GM19035 (cell line): Measurements from ENCODE around the gene KRTAP1-3.
"Not testable (repeated sequence)": the region's sequence is repeated elsewhere in the genome, so short reads cannot be mapped to it uniquely, and the experiment has no call there.

Experiments
- ATAC-seq: cut with Tn5 transposase; IDR thresholded peaks from one replicate; pipeline ENCODE4 v1.9.1; 2021; ENCODE audit not compliant: unreplicated experiment

Gene KRTAP1-3

DNA sequence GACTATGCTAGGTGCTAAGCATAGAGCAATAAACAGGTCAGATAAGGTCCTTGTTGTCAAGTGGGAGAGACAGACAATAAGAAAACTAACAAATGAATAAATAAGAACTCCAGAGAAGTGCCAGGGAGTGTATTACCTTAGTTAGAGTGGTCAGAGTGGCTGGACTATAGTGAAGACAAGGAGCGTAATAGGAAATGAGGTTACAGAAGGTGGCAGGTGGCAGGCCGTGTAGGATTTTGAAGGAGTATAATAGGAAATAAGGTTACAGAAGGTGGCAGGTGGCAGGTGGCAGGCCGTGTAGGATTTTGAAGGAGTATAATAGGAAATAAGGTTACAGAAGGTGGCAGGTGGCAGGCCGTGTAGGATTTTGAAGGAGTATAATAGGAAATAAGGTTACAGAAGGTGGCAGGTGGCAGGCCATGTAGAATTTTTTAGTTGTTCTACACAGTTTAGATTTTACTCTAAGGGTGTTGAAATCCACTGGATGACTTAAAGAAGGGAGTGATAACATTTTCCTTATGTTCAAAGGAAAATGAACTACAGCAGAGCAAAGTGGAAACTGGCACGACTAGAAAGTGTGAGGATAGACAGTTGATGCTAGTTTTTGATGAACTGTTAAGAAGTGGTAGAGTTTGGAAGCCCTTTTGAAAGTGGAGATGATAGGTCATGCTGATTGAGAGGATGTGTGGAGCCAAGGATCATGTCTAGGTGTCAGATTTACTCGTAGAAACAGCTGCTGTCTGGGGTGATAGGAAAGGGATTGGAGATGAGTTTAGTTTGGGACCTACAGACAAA is 22.2 kb downstream of the KRTAP1-3 start:
- no peak for ATAC-seq

DNA sequence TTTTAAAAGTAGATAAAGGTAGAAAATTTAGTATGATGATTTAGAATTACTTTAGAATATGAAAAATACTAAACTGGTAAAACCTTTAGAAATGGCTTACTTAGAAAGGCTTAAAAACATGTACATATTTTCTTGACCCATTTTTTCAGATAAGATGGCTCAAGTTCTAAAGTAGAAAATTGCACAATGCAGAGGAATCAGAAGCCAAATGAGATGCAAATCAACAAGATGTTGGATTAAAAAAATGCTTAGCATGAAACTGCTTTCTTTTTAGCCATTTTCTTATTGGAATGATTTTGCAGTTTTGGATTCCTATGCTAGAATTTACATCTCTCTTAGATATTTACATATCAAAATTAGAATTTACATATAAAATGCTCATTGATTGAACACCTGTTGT is 24.2 kb downstream of the KRTAP1-3 start:
- no peak for ATAC-seq

DNA sequence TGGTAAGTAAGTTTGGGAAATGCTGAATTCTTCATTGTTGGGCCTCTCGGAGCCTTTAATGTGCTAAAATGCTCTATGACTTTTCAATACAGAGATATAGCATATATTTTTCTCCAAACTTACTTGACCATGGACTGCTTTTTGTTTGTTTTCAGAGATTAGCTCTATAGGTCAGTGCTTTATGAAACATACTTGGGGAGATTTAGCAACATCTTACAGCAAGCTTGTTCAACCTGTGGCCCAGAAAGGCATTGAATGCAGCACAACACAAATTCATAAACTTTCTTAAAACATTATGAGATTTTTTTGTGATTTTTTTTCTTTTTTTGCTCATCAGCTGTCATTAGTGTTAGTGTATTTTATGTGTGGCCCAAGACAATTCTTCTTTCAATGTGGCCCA is 24.7 kb downstream of the KRTAP1-3 start:
- ATAC-seq, result no peak

DNA sequence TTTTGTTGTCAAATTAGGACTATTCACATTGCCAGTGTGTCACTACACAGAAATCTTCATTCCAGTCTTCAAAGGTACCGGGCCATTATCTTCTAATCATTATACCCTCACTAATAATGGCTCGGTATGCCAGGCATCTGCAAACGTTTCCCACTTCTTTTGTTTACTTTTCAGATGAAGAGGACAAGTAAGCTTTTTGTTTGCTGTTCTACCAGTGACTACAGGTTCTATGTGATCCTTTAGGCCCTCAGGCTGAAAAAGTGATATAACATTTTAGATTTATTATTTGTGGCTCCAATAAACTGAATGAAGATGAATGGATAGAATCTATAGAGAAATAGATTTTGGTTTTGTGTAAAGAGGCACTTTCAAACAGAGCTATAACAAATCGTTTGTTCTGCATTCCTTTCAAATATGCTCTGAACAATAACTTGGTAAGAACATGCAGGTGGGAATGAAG is 25.3 kb downstream of the KRTAP1-3 start:
- ATAC-seq, result no peak

DNA sequence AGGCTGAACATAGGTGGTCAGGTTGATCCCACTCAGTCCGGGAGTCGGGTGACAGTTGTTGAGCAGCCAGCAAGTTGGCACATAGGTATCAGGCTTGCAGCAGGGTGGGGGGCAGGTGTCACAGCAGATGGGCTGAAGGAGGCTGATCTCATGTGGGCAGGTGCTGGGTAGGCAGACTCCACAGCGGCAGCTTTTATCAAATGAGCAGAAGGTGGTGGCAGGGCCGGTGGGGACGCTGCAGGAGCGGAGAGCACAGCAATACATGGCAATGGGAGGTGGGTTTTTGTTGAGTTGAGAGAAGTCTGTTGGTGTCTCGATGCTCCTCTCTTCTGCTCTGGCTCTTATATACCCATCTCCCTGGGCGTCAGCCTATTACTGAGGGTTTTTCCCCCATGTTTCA is 25.9 kb downstream of the KRTAP1-3 start, which contains the start of gene KRTAP3-1:
Gene KRTAP3-1, minus strand, starts transcription at position 318 of the 400 bp plus-strand sequence. Its CDS starts 54 bp downstream, at position 264.
- no peak for ATAC-seq

DNA sequence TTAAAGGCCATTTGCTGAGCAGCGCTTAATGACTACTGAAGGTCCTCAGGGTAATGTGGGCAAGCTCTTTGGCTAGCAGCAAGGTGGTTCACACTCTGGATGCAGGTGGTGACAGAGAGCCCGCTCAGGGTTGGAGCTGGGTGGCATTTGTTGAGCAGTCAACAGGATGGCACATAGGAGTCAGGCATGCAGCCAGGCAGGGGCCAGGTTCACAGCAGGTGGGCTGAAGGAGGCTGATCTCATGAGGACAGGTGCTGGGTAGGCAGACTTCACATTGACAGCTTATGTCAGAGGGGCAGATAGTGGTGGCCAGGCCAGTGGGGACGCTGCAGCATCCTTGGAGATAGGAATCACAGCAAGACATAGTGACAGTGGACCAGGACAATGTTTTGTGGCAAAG is 30.3 kb downstream of the KRTAP1-3 start:
- no peak for ATAC-seq

DNA sequence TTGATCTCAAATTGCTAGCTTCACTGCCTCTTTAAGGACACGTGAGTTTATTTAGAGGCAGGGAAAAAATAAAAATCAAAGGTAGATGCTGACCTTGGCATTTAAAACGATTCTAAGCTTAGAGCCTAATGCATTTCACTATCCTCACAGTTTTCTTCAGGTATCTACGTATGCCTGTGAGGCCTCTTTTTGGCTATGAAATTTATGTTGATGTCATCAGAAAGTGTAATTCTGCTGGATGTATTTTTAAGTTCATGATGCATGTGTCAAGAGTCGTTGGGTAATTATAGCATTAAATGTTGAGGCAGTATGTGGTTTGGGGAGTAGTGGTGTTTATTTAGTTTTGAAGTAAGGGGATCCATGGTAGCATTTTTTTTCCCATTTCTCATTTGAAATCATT is 30.7 kb downstream of the KRTAP1-3 start:
- no peak for ATAC-seq

DNA sequence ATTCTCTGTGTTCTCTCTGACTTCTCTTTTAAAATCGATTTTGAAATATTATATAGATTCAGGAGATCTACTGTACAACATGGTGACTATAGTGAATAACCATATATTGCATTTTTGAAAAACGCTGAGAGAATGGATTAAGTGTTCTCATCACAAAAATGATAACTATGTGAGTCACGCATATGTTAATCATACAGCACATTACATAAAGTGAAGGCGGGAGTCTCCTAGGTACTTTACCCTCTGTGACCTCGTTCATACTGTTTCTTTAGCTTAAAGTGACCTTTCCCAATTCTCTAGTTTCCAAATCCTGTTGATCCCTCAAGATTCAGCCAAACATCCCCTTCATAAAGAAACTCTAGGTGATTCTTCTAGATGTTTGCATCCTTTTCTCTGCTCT is 31.9 kb downstream of the KRTAP1-3 start:
- ATAC-seq, result no peak

DNA sequence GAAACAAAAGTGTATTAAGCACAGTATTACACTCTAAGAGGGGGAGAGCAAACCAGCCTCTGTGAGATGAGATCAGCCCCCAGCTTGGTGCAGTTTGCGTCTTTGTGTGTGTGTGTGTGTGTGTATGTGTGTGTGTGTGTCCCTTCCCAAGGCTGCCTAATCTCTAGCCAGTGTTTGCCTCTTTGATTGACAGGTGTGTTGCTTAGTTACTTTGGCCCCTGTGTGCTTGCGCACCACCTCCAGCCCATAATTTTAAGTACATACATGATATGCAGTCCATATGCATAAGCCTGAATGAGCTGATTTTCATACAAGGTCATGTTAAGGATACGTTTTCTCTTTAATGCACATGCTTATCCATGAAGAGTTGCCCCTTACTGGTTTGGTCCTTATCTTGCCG is 32.9 kb downstream of the KRTAP1-3 start:
- ATAC-seq, result no peak

DNA sequence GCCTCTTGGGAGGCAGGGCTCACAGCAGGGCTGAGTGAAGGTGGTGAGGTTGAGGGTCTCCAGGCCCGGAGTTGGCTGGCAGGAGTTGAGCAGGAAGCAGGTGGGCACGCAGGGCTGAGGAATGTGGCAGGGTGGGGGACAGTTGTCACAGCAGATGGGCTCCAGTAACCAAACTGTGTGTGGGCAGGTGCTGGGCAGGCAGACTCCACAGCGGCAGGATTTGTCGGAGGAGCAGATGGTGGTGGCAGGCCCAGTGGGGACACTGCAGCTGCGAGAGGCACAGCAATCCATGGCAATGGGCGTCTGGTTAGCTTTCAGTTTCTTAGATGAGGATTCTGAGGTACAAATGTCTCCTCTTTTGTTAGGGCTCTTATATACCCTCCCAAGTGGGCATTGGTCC is 35.1 kb downstream of the KRTAP1-3 start, which contains the start of gene KRTAP3-2:
Gene KRTAP3-2, minus strand, starts transcription at position 344 of the 400 bp plus-strand sequence. Its CDS starts 53 bp downstream, at position 291.
- ATAC-seq, result not testable (repeated sequence)

DNA sequence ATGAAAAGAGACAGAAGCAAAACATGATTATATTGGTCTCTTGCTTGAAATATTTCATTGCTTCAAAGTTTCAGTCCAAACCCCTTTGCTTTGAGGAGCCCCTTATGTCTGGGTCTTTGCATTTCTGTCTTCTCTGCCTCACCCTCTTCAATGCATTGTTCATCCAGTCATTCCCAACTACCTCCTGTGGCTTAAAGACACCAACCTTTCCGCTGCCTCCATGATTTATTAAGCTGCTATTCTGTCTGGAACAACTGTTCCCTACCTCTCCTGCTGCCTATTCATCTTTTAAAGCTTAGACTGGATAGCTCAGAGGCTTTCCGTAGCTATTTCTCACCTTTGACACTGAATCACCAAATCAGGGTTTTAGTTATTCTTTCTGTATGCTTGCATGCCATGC is 37.3 kb downstream of the KRTAP1-3 start:
- no peak for ATAC-seq

DNA sequence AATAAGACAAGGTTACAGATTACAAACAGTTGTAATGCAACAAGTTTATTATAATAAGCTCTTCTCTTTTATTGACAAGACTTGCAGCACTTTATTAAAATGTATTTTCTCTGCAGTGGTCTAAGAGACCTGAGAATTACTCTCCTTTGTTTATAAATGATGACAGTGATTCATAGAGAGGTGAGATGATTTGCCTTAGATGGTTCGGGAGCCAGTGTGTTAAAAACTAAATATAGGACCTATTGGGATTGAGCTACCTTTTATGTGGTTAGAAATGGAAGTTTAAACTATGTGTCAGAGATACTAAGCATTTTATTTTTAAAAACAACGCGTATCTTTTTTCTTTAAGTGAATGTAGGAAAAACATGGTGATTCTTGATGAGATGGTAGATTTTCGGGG is 37.8 kb downstream of the KRTAP1-3 start:
- ATAC-seq, result no peak

DNA sequence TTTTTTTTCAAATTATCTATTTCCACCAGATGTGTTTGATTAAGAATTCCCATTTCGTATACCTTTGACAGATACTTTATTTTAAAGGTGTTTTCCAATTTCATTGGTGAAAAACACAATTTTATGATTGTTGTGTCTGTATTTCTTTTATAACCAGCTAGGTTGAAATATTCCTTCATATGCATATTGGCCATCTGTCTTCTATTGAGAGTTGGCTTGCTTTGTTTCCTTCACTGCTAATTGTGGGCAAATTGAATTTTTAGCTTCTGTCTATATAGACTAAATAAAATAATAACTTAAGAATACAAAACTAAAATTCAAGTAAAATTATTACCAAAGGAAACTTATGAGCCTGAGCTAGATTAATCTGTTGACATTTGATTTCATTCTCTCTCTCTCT is 39.6 kb downstream of the KRTAP1-3 start:
- no peak for ATAC-seq

DNA sequence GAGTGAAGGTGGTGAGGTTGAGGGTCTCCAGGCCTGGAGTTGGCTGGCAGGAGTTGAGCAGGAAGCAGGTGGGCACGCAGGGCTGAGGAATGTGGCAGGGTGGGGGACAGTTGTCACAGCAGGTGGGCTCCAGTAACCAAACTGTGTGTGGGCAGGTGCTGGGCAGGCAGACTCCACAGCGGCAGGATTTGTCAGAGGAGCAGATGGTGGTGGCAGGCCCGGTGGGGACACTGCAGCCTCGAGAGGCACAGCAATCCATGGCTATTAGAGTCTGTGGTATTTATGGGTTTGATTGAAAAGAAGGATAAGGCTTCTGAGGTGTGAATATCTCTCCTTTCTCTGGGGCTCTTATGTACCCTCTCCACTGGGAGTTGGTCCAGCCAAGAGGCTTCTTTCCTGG is 40.8 kb downstream of the KRTAP1-3 start, which contains the start of gene KRTAP3-3:
Gene KRTAP3-3, minus strand, starts transcription at position 326 of the 400 bp plus-strand sequence. Its CDS starts 67 bp downstream, at position 259.
- ATAC-seq, result no peak

DNA sequence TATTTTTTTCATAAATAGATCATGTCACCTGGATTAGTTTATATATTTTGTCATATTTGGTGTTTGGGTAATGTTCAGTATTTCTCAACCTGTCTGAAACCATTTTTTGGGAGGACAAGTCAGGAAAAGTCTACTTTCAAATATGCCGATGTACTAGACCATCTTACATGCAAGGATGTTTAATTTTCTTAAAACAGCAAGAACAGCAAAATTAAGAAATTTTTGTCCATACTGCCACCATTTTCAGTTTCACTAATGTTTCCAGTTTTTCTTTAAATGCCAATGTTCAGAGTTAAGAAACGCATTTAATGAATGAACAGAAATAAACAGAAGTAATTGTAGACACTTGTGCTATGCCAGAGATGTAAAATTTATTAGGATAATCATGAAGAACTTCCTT is 41.6 kb downstream of the KRTAP1-3 start:
- no peak for ATAC-seq

DNA sequence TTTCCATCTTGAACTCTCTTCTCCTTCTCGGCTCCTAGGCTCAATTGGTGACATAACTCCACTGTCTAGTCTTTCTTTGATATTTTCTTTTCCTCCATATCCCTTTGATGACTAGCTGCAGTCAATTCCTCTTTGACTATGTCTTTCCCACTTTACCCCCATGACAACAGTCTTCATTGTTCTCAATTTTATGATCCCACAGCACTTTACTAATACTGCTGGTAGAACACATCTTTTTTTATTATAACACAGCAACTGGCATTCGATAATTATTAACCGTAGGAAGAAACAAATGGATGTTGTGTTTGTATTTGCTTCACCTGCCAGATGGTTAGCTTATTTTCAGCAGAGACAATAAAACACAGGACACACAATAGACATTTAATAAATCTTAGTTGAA is 42.0 kb downstream of the KRTAP1-3 start:
- ATAC-seq, result no peak

DNA sequence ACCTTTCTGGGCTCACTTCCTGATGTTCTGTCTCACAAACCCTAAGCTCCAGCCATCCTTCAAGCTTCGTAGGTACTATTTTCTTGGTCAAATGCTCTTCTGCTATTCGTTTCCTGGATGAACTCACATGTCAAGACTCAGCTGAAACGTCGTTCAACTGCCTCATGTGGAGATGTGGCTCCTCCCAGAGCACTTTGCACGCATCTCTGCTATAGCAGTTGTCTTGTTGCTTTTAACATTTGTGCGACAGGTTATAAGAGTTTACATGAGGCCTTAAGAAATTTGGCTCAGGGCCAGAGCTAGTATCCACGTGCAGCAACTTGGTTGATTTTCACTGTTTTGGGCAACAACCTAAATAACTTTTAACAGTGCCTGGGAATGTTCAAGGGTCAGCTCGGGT is 47.8 kb downstream of the KRTAP1-3 start:
- no peak for ATAC-seq

DNA sequence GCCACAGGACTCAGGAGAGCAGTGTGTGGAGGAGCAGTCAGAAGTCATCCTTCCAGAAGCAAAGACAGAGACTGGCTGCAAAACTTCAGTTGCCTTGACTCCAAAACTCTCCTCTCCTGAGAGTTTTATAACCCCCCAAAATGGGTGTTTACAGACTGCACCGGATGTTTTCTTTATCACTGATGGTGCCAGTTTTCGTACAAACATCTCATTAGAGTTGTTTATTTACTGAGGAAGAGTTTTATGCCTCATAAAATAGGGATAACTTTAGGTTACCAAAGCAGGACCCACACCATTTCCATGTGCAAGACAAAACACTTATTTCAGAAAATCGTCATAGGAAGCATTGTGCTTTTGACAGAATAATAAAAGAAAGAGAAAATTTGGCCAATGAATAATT is 50.4 kb downstream of the KRTAP1-3 start, which contains the start of gene KRT40:
Gene KRT40, minus strand, starts transcription at position 101 of the 400 bp plus-strand sequence. Its CDS starts 53 bp downstream, at position 48.
- no peak for ATAC-seq
